OCI-LY3 (cell line): Measurements from ENCODE around the gene APOO.

Experiments used
- H2AFZ ChIP-seq: fragments of 200-600, 300-600 bp; shearing (Covaris generic); 2 replicates; pipeline ENCODE4 v1.6.0; 2014; ENCODE audit warnings: antibody characterized with exemption, low read depth, low read length
- H3K27ac ChIP-seq: fragments of 200-600, 300-600 bp; sonication (generic); 2 replicates; pipeline ENCODE4 v1.5.1; 2014; ENCODE audit warnings: mild to moderate bottlenecking, low read length, moderate library complexity, mixed read lengths
- H3K27me3 ChIP-seq: fragments of 200-600, 300-600 bp; sonication (generic); 2 replicates; pipeline ENCODE4 v1.6.1; 2014; ENCODE audit warnings: low read depth, low read length, mixed read lengths
- H3K36me3 ChIP-seq: fragments of 200-600, 300-600 bp; sonication (generic); replicated peaks from 2 replicates; pipeline ENCODE3; 2014; ENCODE audit warnings: low read depth, low read length, mixed read lengths
- H3K4me1 ChIP-seq: fragments of 300-600, 200-600 bp; sonication (generic); 2 replicates; pipeline ENCODE4 v1.6.1; 2014; ENCODE audit warnings: low read length, mixed read lengths
- H3K4me2 ChIP-seq: fragments of 200-600, 300-600 bp; sonication (generic); 2 replicates; pipeline ENCODE4 v1.6.1; 2014; ENCODE audit warnings: low read length, mixed read lengths
- H3K4me3 ChIP-seq: fragments of 300-600, 200-600 bp; sonication (generic); 2 replicates; pipeline ENCODE4 v1.5.1; 2014; ENCODE audit warnings: antibody characterized with exemption, mild to moderate bottlenecking, low read length, moderate library complexity
- H3K79me2 ChIP-seq: fragments of 300-600, 200-600 bp; shearing (Covaris generic); 2 replicates; pipeline ENCODE4 v1.6.1; 2014; ENCODE audit warnings: mild to moderate bottlenecking, low read length, mixed read lengths
- H3K9ac ChIP-seq: fragments of 300-600, 200-600 bp; shearing (Covaris generic); 2 replicates; pipeline ENCODE4 v1.6.0; 2014; ENCODE audit warnings: mild to moderate bottlenecking, low read length, moderate library complexity
- H3K9me3 ChIP-seq: fragments of 200-600, 300-600 bp; shearing (Covaris generic); 2 replicates; pipeline ENCODE4 v1.6.1; 2014; ENCODE audit warnings: low read length, mixed read lengths; ENCODE audit not compliant: insufficient read depth
- H4K20me1 ChIP-seq: fragments of 200-600, 300-600 bp; sonication (generic); 2 replicates; pipeline ENCODE4 v1.6.1; 2016; ENCODE audit warnings: low read length, mixed read lengths; ENCODE audit not compliant: insufficient read depth
- EZH2phosphoT487 ChIP-seq: fragments of 200-600 bp; shearing (Covaris generic); IDR thresholded peaks from 2 replicates; pipeline ENCODE4 v1.6.1; 2018; ENCODE audit warnings: antibody characterized with exemption, mixed run types, low read depth
- TF ChIP-seq, protein P1 (sequence below): fragments of 200-600, 300-600 bp; sonication (generic); IDR thresholded peaks from 2 replicates; pipeline ENCODE4 v1.5.1; 2014; ENCODE audit warnings: antibody characterized with exemption, low read length, low read depth

Gene APOO

DNA sequence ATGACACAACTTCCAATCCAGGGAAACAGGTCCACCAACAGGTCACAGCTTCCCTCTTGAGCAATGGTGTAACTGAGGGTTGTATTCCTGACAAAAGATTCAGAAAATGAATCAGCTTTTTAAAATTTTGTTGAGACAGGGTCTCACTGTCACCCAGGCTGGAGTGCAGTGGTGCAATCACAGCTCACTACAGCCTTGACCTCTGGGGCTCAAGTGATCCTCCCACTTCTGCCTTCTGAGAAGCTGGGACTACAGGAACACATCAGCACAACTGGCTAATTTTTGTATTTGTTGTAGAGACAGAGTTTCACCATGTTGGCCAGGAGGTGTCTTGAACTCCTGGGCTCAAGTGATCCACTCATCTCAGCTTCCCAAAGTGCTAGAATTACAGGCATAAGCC, 81.1 kb downstream of the APOO start:
- H3K4me2 ChIP-seq = 0 out of 2 replicates have a peak overlapping the region, but pooled peaks have one; percentile 20
- H3K9ac ChIP-seq = no peak overlapping the region
- no peak overlapping the region for H3K27ac ChIP-seq
- H3K4me3 ChIP-seq = no peak overlapping the region
- H4K20me1 ChIP-seq = no peaks in the 10 kb centered on the region
- no peaks in the 10 kb centered on the region for H3K79me2 ChIP-seq
- peaks cover 12% of the 10 kb centered on the region for H3K4me1 ChIP-seq
- no peak overlapping the region for H2AFZ ChIP-seq
- no peaks in the 10 kb centered on the region for H3K36me3 ChIP-seq
- no peaks in the 10 kb centered on the region for H3K27me3 ChIP-seq
- no peak for TF ChIP-seq EZH2phosphoT487
- TF ChIP-seq, protein P1, sequence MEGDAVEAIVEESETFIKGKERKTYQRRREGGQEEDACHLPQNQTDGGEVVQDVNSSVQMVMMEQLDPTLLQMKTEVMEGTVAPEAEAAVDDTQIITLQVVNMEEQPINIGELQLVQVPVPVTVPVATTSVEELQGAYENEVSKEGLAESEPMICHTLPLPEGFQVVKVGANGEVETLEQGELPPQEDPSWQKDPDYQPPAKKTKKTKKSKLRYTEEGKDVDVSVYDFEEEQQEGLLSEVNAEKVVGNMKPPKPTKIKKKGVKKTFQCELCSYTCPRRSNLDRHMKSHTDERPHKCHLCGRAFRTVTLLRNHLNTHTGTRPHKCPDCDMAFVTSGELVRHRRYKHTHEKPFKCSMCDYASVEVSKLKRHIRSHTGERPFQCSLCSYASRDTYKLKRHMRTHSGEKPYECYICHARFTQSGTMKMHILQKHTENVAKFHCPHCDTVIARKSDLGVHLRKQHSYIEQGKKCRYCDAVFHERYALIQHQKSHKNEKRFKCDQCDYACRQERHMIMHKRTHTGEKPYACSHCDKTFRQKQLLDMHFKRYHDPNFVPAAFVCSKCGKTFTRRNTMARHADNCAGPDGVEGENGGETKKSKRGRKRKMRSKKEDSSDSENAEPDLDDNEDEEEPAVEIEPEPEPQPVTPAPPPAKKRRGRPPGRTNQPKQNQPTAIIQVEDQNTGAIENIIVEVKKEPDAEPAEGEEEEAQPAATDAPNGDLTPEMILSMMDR = no peak
- no peaks in the 10 kb centered on the region for H3K9me3 ChIP-seq

DNA sequence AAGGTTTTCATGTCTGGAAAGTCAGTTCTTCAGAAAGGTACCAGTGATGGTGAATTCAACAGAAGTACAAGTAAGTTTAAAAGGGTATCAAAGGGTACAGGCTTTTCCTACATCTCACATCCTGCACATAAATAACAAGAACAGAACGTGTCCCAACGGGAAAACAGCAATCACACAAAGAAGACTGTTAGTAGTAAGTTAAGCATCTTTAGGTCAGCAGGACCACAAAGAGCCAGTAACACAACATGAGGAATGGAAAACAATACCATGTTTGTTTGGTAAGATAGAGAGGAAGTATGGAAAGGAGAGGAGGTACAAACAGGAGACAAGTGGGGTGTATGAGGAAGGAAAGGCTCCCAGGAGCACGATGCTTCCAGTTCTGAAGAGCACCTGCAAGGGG, 81.5 kb downstream of the APOO start:
- 0 out of 2 replicates have a peak overlapping the region, but pooled peaks have one; percentile 20 for H3K4me2 ChIP-seq

DNA sequence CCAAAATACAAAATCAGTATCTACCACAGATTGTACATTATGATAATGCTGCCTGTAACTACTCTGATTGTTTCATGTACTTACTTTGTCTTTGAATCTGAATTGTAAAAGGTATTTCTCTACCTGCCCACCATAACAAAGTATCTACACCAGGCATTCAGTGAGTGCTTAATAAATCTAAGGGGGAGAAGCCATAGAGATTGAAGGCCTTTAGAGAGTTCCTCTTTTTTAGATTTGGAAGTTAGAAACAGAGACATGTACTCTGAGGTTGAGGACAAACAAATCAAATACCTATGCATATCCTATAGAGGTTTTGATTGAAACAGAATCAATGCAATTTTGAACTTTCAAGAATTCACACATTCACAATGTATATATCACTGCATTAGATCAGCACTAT, 82.1 kb downstream of the APOO start:
- no peak overlapping the region for H3K9ac ChIP-seq
- H3K79me2 ChIP-seq = no peaks in the 10 kb centered on the region
- H3K27me3 ChIP-seq = no peaks in the 10 kb centered on the region
- no peak overlapping the region for H3K4me2 ChIP-seq
- no peak overlapping the region for H3K4me3 ChIP-seq
- no peaks in the 10 kb centered on the region for H3K9me3 ChIP-seq
- H2AFZ ChIP-seq = no peak overlapping the region
- TF ChIP-seq EZH2phosphoT487 = no peak
- no peaks in the 10 kb centered on the region for H4K20me1 ChIP-seq
- no peaks in the 10 kb centered on the region for H3K36me3 ChIP-seq
- H3K4me1 ChIP-seq = peaks cover 12% of the 10 kb centered on the region
- H3K27ac ChIP-seq = no peak overlapping the region

More for the DNA sequence above, 81.5 kb downstream of the APOO start:
- H3K27ac ChIP-seq = no peak overlapping the region
- H3K9me3 ChIP-seq = no peaks in the 10 kb centered on the region
- no peaks in the 10 kb centered on the region for H3K27me3 ChIP-seq
- H2AFZ ChIP-seq = no peak overlapping the region
- H3K36me3 ChIP-seq = no peaks in the 10 kb centered on the region
- no peak for TF ChIP-seq EZH2phosphoT487
- TF ChIP-seq, protein P1 = no peak
- H3K4me1 ChIP-seq = peaks cover 12% of the 10 kb centered on the region
- no peaks in the 10 kb centered on the region for H3K79me2 ChIP-seq
- H4K20me1 ChIP-seq = no peaks in the 10 kb centered on the region
- no peak overlapping the region for H3K9ac ChIP-seq
- H3K4me3 ChIP-seq = no peak overlapping the region

DNA sequence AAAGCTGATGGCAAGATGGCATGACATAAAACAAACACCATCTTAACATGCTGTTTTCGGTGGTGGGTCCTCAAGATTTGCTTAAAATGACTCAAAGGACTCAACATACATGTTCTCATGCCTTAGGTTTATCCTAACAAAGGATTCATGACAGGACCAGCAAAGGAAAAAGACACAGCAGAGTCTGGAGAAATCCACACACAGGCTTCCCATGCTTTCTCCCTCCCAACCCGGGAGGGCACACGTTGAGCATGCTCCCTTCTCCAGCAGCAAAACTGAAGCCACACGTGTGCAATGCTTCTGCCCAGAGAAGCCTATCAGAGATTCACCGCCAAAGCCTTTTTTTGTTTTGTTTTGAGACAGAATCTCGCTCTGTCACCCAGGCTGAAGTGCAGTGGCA, 84.9 kb downstream of the APOO start:
- 0 out of 2 replicates have a peak overlapping the region, but pooled peaks have one; percentile 11 for H2AFZ ChIP-seq

More for the DNA sequence above, 84.9 kb downstream of the APOO start:
- Histone ChIP-seq H3K4me2 (no peak overlapping the region), H3K79me2 (no peaks in the 10 kb centered on the region), H3K4me3 (no peak overlapping the region), H3K27me3 (no peaks in the 10 kb centered on the region), H3K27ac (no peak overlapping the region), H4K20me1 (no peaks in the 10 kb centered on the region), H3K9ac (no peak overlapping the region), H3K9me3 (no peaks in the 10 kb centered on the region), H3K4me1 (peaks cover 15% of the 10 kb centered on the region), H3K36me3 (no peaks in the 10 kb centered on the region)
- TF ChIP-seq, protein P1 = no peak
- TF ChIP-seq EZH2phosphoT487 = no peak
